T-helper 2 cell treated with Interferon-gamma antibody and Interleukin-4, amounts not matched to agents 5 μg/mL and 100 μg/mL, for 36 hours (primary cell): ENCODE results near the gene SORBS2.

ENCODE experiments used
- DNase-seq: peaks from one replicate; pipeline ENCODE4 v3.0.0; 2021; ENCODE audit warnings: low spot score
- H3K27ac Mint-ChIP-seq: one replicate; pipeline ENCODE4 v1.8.0; 2021; ENCODE audit warnings: mild to moderate bottlenecking, mixed read lengths
- H3K27me3 Mint-ChIP-seq: one replicate; pipeline ENCODE4 v1.8.0; 2021; ENCODE audit warnings: low read depth, mixed read lengths
- H3K36me3 Mint-ChIP-seq: one replicate; pipeline ENCODE4 v1.8.0; 2021; ENCODE audit warnings: low read depth, mixed read lengths
- H3K4me1 Mint-ChIP-seq: one replicate; pipeline ENCODE4 v1.8.0; 2021; ENCODE audit warnings: low read depth, mixed read lengths
- H3K4me3 Mint-ChIP-seq: one replicate; pipeline ENCODE4 v1.8.0; 2022; ENCODE audit warnings: mild to moderate bottlenecking, moderate library complexity, mixed read lengths
- H3K9me3 Mint-ChIP-seq: one replicate; pipeline ENCODE4 v1.8.0; 2021; ENCODE audit warnings: mixed read lengths

Gene SORBS2

DNA sequence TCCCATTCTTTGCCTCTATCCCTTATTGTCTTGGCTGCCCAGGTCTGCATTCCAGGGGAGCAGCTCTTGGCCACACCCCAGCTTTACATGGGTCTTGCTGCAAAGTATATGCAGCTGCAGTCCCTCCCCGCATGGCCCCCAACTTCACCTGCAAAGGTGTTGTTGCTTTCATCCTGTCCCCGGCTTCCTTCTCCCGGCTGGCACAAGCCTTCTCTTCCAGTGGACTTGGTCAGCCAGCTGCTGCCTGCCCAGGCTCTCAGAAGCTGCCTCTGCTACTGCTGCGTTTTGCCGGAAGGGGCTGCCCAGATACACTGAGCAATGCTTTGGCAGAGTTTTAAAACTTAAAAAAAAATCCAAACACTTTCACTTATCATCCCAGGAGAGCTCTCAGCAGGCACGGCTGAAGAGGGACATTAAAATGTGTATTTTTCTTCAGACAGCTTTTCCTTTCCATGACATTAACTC, 155.5 kb downstream of the SORBS2 start:
- no peak for DNase-seq
- Mint-ChIP-seq H3K27me3 (peaks cover 5% of the 10 kb centered on the region), H3K9me3 (no peaks in the 10 kb centered on the region), H3K4me1 (no peaks in the 10 kb centered on the region), H3K27ac (no peak overlapping the region), H3K4me3 (no peak overlapping the region), H3K36me3 (no peaks in the 10 kb centered on the region)

DNA sequence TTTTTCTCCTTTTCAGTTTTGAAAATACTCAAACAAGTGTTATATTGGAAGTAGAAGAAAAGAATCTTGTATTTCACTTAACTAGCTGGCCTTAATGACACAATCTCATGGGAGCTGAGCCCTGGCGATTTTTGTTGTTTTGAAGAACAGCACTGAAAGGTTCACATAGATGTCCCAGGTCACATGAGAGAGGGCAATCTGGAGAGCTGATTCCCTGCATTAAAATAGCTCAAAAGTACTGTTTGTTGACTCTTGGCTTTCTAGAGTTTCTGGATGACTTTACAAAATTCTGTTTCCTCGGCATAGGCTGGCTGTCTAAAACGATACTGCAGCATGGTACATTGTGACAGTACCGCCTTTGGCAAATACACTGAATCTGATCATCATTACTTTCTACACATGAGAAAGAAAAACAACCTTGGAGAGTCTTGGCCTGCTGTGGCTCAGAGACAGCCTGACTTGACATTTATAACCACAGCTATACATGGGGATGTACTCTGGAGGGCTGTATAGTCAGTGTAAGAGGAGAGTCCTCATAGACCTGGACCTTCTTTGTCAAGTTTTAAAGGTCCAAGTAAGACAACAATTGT, 156.9 kb downstream of the SORBS2 start:
- Mint-ChIP-seq H3K9me3 (no peaks in the 10 kb centered on the region), H3K27ac (no peak overlapping the region), H3K4me3 (no peak overlapping the region), H3K4me1 (no peaks in the 10 kb centered on the region), H3K27me3 (peaks cover 5% of the 10 kb centered on the region), H3K36me3 (no peaks in the 10 kb centered on the region)
- no peak for DNase-seq

- H3K27me3 Mint-ChIP-seq, result peaks cover 5% of the 10 kb centered on the region
- no peak for DNase-seq
- H3K27ac Mint-ChIP-seq, result no peak overlapping the region
- no peaks in the 10 kb centered on the region for H3K36me3 Mint-ChIP-seq
- H3K9me3 Mint-ChIP-seq, result no peaks in the 10 kb centered on the region
- no peaks in the 10 kb centered on the region for H3K4me1 Mint-ChIP-seq
- H3K4me3 Mint-ChIP-seq, result no peak overlapping the region
Observed at GRCh38 chr4:185654311-185654710, 157.7 kb downstream of the SORBS2 start.

DNA sequence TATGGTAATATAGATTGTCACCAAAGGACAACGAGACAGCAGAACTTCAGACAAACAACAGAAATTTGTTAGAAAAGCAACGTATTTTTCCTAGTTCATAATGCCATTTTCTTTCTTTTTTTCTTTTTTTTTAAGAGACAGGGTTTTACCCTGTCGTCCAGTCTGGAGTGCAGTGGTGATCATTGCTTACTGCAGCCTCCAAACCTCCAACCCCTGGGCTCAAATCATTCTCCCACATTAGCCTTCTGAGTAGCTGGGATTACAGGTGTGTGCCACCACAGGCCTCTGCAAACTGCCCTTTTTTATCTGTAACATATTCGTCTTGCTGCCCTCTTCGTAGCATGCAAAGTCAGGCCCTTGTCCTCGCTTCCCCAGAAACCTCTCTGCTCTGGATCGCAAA, 160.1 kb downstream of the SORBS2 start:
- no peak overlapping the region for H3K27ac Mint-ChIP-seq
- H3K9me3 Mint-ChIP-seq, result no peaks in the 10 kb centered on the region
- DNase-seq, result no peak
- H3K36me3 Mint-ChIP-seq, result no peaks in the 10 kb centered on the region
- H3K4me1 Mint-ChIP-seq, result no peaks in the 10 kb centered on the region
- peaks cover 6% of the 10 kb centered on the region for H3K27me3 Mint-ChIP-seq
- no peak overlapping the region for H3K4me3 Mint-ChIP-seq

DNA sequence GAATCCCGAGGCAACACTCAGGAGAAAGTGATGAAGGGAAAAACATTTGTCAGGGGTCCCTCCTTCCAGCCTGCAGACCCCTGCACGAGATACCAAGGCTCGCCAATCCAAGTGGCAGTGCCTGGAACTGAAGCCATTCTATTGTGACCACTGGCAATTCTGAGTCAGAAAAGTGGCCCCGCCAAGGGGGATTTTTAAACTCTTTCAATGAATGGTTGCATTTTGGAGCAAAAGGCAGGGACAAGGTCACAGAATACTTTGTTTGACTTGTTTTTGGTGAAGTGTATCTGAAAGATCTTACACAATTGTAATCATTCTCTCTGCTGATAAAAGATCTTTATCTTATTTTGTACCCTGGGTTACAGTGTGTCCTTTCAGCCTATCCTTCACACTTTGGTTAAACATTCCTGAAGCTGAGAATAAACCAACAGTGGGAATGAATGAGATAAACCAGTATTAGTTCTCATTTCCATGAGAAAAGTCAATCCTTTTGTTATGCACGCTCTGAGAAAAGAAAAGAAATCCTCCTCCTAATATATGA, 160.8 kb downstream of the SORBS2 start:
- Mint-ChIP-seq H3K4me1 (no peaks in the 10 kb centered on the region), H3K27ac (no peak overlapping the region), H3K36me3 (no peaks in the 10 kb centered on the region), H3K9me3 (no peaks in the 10 kb centered on the region), H3K27me3 (peaks cover 2% of the 10 kb centered on the region), H3K4me3 (no peak overlapping the region)
- no peak for DNase-seq

DNA sequence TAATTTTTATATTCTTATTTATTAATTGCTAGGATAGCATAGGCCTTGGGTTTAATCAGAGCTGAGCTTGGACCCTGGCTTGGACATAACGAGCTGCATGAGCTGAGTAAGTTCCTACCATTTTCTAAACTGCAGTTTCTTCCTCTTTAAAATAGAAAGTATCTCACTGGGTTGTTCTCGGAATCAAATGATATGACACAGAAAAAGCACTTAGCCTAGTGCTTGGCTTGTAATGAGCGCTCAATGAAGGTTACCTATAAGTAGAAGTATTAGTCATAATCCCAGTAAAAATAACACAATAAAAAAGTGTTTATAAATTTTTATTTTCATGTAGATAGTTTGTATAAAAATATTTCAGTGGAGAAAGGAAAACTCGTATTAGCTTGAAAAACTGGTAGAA, 163.4 kb downstream of the SORBS2 start:
- Mint-ChIP-seq H3K36me3 (no peaks in the 10 kb centered on the region), H3K27me3 (peaks cover 7% of the 10 kb centered on the region), H3K9me3 (no peaks in the 10 kb centered on the region), H3K4me3 (no peak overlapping the region), H3K27ac (no peak overlapping the region), H3K4me1 (no peaks in the 10 kb centered on the region)
- no peak for DNase-seq

DNA sequence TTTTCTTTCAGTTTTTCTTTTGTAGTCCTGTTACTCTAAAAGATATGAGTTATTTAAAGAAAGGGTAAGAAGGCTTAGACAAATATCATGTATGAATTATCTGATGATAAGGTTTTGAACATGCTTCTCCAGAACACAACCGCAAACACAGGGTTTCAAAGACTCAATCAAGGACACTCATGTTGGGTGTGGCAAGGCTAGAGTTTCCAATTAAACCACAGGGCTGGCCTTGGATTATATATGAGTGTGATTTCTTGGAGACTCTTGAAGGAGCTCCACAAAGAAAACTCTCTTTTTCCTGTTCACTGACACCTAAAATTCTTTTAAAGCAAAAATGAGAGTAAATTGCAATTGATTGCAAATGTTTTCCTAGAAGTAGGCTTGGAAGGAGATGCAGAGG, 166.6 kb downstream of the SORBS2 start:
- Mint-ChIP-seq H3K27ac (no peak overlapping the region), H3K4me1 (no peaks in the 10 kb centered on the region), H3K36me3 (no peaks in the 10 kb centered on the region), H3K4me3 (no peak overlapping the region), H3K9me3 (no peaks in the 10 kb centered on the region), H3K27me3 (peaks cover 19% of the 10 kb centered on the region)
- DNase-seq, result no peak

DNA sequence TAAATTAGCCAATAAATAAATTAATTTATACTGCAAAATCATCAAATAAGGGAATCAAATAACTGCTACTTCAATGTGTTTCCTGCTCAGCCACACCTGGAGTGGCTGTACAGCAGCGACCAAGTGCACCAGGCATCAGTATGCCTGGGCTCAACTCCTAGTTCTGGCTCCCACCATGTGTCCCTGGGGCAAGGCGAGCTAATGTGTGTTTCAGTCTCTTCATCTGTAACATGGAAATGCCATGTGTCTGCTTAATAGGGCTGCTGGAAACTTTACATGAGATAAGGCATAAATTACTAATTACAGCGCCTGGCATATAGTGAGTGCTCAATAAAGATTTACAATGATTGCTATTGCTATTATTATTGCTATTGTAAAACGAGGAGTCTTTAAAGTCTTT, 167.6 kb downstream of the SORBS2 start:
- Mint-ChIP-seq H3K27ac (no peak overlapping the region), H3K9me3 (no peaks in the 10 kb centered on the region), H3K27me3 (peaks cover 23% of the 10 kb centered on the region), H3K36me3 (no peaks in the 10 kb centered on the region), H3K4me3 (no peak overlapping the region), H3K4me1 (no peaks in the 10 kb centered on the region)
- DNase-seq, result no peak

DNA sequence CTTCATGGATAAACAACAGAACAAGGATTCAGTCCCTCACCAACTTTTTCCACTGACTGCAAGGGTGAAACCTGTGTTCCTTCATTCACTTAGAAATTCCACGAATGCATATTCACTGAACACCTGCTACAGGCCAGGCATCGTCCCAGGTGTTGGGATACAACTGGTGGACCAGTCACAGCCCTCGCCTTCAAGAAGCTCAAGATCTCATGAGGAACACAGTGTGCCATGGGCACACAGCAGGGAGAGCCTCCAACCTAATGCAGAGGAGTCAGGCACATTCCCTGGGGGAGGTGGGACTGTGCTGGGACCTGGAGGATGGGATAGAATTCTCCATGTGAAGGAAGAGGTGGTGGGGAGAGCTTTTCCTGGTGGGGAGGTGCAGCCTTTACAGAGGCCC, 169.1 kb downstream of the SORBS2 start:
- no peaks in the 10 kb centered on the region for H3K9me3 Mint-ChIP-seq
- H3K36me3 Mint-ChIP-seq, result no peaks in the 10 kb centered on the region
- no peak for DNase-seq
- H3K27me3 Mint-ChIP-seq, result peaks cover 36% of the 10 kb centered on the region
- no peaks in the 10 kb centered on the region for H3K4me1 Mint-ChIP-seq
- H3K27ac Mint-ChIP-seq, result no peak overlapping the region
- no peak overlapping the region for H3K4me3 Mint-ChIP-seq

DNA sequence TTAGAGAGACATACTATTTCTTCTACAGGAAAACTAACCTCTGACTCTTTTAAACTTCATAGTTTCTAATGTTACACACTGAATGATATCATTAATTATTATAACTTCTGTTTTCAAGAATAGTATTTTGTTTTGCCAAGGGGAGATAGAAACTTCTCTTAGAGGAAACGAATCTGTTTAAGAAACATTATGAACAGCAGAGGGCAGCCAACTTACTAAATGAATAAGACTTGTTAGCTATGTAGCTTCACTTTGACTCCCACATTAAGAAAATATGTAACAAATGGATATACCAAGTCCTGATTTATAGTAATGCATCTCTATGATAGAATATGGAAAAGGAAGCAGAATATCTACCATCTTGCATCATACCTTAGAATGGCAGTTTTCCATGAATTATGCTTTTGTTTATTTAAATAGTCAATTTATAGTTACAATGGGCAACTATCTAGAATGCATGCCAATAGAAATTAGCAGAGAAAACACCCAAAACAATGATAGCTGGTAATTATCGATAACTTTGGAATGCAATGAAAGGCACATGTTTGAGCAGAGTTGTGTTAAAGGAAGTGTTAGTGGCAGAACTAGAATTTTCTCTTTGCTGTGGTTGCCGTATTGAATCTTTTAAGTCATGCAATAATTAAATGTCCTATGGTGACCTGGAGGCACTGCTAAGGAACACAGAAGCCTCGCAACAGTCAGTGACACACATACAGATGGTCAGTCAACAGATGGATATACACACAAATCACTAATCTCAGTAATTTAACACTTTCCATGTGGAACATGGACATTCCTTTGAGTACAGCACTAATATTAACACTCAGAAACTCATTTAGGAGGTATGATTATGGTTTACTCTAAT, 171.0 kb downstream of the SORBS2 start:
- no peaks in the 10 kb centered on the region for H3K4me1 Mint-ChIP-seq
- H3K9me3 Mint-ChIP-seq, result no peaks in the 10 kb centered on the region
- H3K36me3 Mint-ChIP-seq, result no peaks in the 10 kb centered on the region
- no peak overlapping the region for H3K4me3 Mint-ChIP-seq
- H3K27ac Mint-ChIP-seq, result no peak overlapping the region
- DNase-seq, result no peak
- H3K27me3 Mint-ChIP-seq, result peaks cover 41% of the 10 kb centered on the region

DNA sequence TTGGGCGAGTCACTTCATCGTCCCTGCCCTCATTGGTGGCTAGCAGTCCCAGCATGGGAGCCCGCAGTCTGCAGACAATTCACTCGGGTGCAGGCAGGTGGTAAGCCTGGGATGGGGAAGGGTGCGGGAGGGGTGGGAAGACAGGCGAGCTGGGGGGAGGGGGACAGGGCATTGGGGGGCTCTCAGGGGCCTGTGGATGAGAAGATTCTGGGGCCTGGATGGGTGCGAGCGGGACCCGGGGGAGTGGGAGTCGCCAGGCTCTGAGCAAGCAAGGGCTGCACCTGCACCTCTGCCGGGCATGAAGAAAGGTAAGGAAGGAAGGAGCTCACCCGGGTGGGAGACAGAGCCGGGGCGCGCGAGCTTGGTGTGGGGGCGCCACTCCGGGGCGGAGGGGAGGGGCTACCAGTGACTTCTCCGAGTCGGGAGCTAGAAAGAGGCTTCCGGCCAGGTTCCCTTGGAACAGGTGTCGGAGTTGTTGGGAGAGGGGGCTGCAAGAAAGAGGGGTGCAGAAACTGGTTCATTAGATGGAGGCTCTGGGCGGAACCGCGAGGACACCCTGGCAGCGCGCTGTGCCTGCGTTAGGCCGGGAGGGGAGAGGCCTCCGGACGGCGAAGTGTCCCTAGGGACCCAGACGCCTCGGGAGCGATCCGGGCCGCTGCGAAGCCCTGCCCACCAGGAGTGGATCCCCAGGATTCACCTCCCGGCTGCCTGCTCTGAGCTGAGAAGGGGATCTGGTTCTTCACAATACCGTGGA, 173.3 kb downstream of the SORBS2 start:
- H3K27me3 Mint-ChIP-seq, result peaks cover 42% of the 10 kb centered on the region
- no peak for DNase-seq
- H3K9me3 Mint-ChIP-seq, result peaks cover 4% of the 10 kb centered on the region
- H3K27ac Mint-ChIP-seq, result no peak overlapping the region
- no peaks in the 10 kb centered on the region for H3K4me1 Mint-ChIP-seq
- no peaks in the 10 kb centered on the region for H3K36me3 Mint-ChIP-seq
- no peak overlapping the region for H3K4me3 Mint-ChIP-seq

- H3K36me3 Mint-ChIP-seq, result no peaks in the 10 kb centered on the region
- no peaks in the 10 kb centered on the region for H3K4me1 Mint-ChIP-seq
- H3K27ac Mint-ChIP-seq, result no peak overlapping the region
- no peak overlapping the region for H3K4me3 Mint-ChIP-seq
- DNase-seq, result no peak
- H3K27me3 Mint-ChIP-seq, result peaks cover 42% of the 10 kb centered on the region
- peaks cover 6% of the 10 kb centered on the region for H3K9me3 Mint-ChIP-seq
Observed at GRCh38 chr4:185638093-185638492, 173.9 kb downstream of the SORBS2 start.

DNA sequence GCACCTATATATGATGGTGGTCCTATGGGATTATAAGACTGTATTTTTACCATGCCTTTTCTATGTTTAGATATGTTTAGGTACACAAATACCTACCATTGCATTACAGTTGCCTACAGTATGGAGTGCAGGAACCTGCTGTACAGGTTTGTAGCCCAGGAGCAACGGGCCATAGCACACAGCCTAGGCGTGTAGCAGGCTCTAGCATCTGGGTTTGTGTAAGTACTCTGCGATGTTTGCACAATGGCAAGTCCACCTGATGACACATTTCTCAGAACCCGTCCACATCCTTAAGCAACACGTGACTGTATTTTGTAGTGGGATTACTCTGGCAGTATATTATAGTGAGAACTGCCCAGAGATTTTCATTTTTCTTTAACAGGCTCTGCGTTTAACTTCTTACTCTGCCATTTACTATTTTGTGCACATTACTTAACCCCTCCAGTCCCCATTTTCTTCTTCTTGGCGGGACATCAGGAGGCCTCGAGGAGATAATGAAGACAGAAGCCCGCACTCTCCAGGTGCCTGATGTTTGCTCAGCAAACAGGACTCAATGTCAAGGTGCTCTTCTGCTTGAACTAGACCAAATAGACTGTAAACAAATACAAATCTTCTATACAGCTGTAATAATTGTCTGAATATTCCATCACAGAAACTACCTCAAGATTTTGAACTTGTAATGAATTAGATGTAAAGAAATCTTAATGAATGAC, 174.7 kb downstream of the SORBS2 start:
- no peak for DNase-seq
- Mint-ChIP-seq H3K27me3 (peaks cover 39% of the 10 kb centered on the region), H3K27ac (no peak overlapping the region), H3K36me3 (no peaks in the 10 kb centered on the region), H3K9me3 (peaks cover 6% of the 10 kb centered on the region), H3K4me1 (no peaks in the 10 kb centered on the region), H3K4me3 (no peak overlapping the region)
